ENCODE measurements around the gene CIITA. TPM values are rescaled to one million over a fixed set of nuclear protein-coding genes. Genes with fewer than 3 reads are reported as not detected.
A peak's percentile ranks its signal among the peaks of the same experiment; 100 is the strongest.

CIITA gene
- total RNA-seq, 1 donor from 2014 or later = 0.13 TPM

- no peak overlapping the region for H3K27ac Mint-ChIP-seq (ENCODE audit: unreplicated experiment)
- H3K9me3 Mint-ChIP-seq (ENCODE audit: unreplicated experiment) = no peaks in the 10 kb centered on the region
- no peaks in the 10 kb centered on the region for H3K36me3 Mint-ChIP-seq (ENCODE audit: low read depth, unreplicated experiment)
- no peak for TF ChIP-seq CTCF (IDR thresholded peaks at IDR 0.05; ENCODE audit: unreplicated experiment)
- peaks cover 11% of the 10 kb centered on the region for H3K4me1 Mint-ChIP-seq (ENCODE audit: unreplicated experiment)
- H3K27me3 Mint-ChIP-seq (ENCODE audit: unreplicated experiment) = peaks cover 4% of the 10 kb centered on the region
- DNase-seq (ENCODE audit: low spot score) = no peak
- peak overlapping the region; percentile 33 for H3K4me3 Mint-ChIP-seq (ENCODE audit: unreplicated experiment)
Measured at GRCh38 chr16:10868596-10869469, 8.2 kb upstream of the CIITA start.

GRCh38 chr16:10870137-10870776 lies 6.7 kb upstream of the CIITA start:
- Mint-ChIP-seq H3K36me3 (ENCODE audit: low read depth, unreplicated experiment) (no peaks in the 10 kb centered on the region), H3K27ac (ENCODE audit: unreplicated experiment) (no peak overlapping the region), H3K27me3 (ENCODE audit: unreplicated experiment) (peaks cover 6% of the 10 kb centered on the region), H3K9me3 (ENCODE audit: unreplicated experiment) (no peaks in the 10 kb centered on the region), H3K4me3 (ENCODE audit: unreplicated experiment) (no peak overlapping the region), H3K4me1 (ENCODE audit: unreplicated experiment) (peaks cover 11% of the 10 kb centered on the region)
- DNase-seq (ENCODE audit: low spot score) = no peak
- TF ChIP-seq CTCF (IDR thresholded peaks at IDR 0.05; ENCODE audit: unreplicated experiment) = no peak

GRCh38 chr16:10870808-10871156 lies 6.2 kb upstream of the CIITA start:
- H3K27ac Mint-ChIP-seq (ENCODE audit: unreplicated experiment) = no peak overlapping the region
- H3K36me3 Mint-ChIP-seq (ENCODE audit: low read depth, unreplicated experiment) = no peaks in the 10 kb centered on the region
- no peak overlapping the region for H3K4me3 Mint-ChIP-seq (ENCODE audit: unreplicated experiment)
- DNase-seq (ENCODE audit: low spot score) = no peak
- H3K9me3 Mint-ChIP-seq (ENCODE audit: unreplicated experiment) = no peaks in the 10 kb centered on the region
- no peak for TF ChIP-seq CTCF (IDR thresholded peaks at IDR 0.05; ENCODE audit: unreplicated experiment)
- peaks cover 8% of the 10 kb centered on the region for H3K27me3 Mint-ChIP-seq (ENCODE audit: unreplicated experiment)
- peaks cover 11% of the 10 kb centered on the region for H3K4me1 Mint-ChIP-seq (ENCODE audit: unreplicated experiment)

- Mint-ChIP-seq H3K27ac (ENCODE audit: unreplicated experiment) (no peak overlapping the region), H3K4me1 (ENCODE audit: unreplicated experiment) (peaks cover 11% of the 10 kb centered on the region), H3K4me3 (ENCODE audit: unreplicated experiment) (no peak overlapping the region), H3K27me3 (ENCODE audit: unreplicated experiment) (peaks cover 8% of the 10 kb centered on the region), H3K36me3 (ENCODE audit: low read depth, unreplicated experiment) (no peaks in the 10 kb centered on the region), H3K9me3 (ENCODE audit: unreplicated experiment) (no peaks in the 10 kb centered on the region)
- TF ChIP-seq CTCF (IDR thresholded peaks at IDR 0.05; ENCODE audit: unreplicated experiment) = no peak
- DNase-seq (ENCODE audit: low spot score) = no peak
Measured at GRCh38 chr16:10871157-10871991, 5.6 kb upstream of the CIITA start.

All from endothelial cell (in vitro differentiated cells).